ACC112 (cell line): ENCODE data around the gene TBC1D12.

Source experiments
- H2AFZ ChIP-seq: fragments of 200-600 bp; sonication (generic); one replicate; pipeline ENCODE4 v1.6.0; 2017; ENCODE audit warnings: antibody characterized with exemption, low read length; ENCODE audit not compliant: unreplicated experiment
- H3K27ac ChIP-seq: fragments of 200-600 bp; sonication (generic); 2 replicates; pipeline ENCODE4 v1.5.1; 2014; ENCODE audit warnings: low read depth, mild to moderate bottlenecking, antibody characterized with exemption, low read length, moderate library complexity
- H3K27me3 ChIP-seq: fragments of 200-600 bp; sonication (generic); 2 replicates; pipeline ENCODE4 v1.6.1; 2014; ENCODE audit warnings: mild to moderate bottlenecking, antibody characterized with exemption, low read length, moderate library complexity, mixed read lengths; ENCODE audit not compliant: insufficient read depth
- H3K36me3 ChIP-seq: fragments of 200-600 bp; sonication (generic); 2 replicates; pipeline ENCODE4 v1.6.1; 2016; ENCODE audit warnings: mild to moderate bottlenecking, antibody characterized with exemption, low read length, moderate library complexity, mixed read lengths; ENCODE audit not compliant: insufficient read depth
- H3K4me1 ChIP-seq: fragments of 200-600 bp; sonication (generic); one replicate; pipeline ENCODE4 v1.6.1; 2016; ENCODE audit warnings: low read length, mixed read lengths; ENCODE audit not compliant: insufficient read depth, unreplicated experiment, control insufficient read depth
- H3K4me3 ChIP-seq: fragments of 200-600 bp; sonication (generic); 2 replicates; pipeline ENCODE4 v1.5.1; 2014; ENCODE audit warnings: mild to moderate bottlenecking, low read depth, low read length
- H3K79me2 ChIP-seq: fragments of 200-600 bp; sonication (generic); one replicate; pipeline ENCODE4 v1.6.0; 2016; ENCODE audit warnings: low read length; ENCODE audit not compliant: control insufficient read depth, unreplicated experiment, insufficient read depth

The TBC1D12 gene

DNA sequence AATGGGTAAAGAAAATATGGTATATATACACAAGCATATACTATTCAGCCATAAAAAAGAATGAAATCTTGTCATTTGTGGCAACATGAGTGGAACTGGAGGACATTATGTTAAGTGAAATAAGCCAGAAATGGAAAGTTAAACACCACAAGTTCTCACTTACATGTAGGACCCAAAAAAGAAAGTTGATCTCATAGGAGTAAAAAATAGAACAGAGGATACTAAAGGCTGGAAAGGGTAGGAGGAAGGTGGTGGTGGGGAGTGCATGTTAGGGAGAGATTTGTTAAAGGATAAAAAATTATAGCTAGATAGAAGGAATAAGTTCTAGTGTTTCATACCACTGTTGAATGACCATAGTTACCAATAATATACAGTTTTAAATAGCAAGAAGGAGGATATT lies 48.4 kb downstream of the TBC1D12 start:
- H3K27ac ChIP-seq = no peak overlapping the region
- no peak overlapping the region for H3K4me3 ChIP-seq
- H3K27me3 ChIP-seq = no peaks in the 10 kb centered on the region
- H3K4me1 ChIP-seq = no peaks in the 10 kb centered on the region
- no peak overlapping the region for H2AFZ ChIP-seq
- H3K36me3 ChIP-seq = peaks cover 19% of the 10 kb centered on the region
- H3K79me2 ChIP-seq = no peaks in the 10 kb centered on the region

- Histone ChIP-seq H3K27me3 (no peaks in the 10 kb centered on the region), H3K27ac (no peak overlapping the region), H3K79me2 (no peaks in the 10 kb centered on the region), H2AFZ (no peak overlapping the region), H3K4me1 (no peaks in the 10 kb centered on the region), H3K4me3 (no peak overlapping the region), H3K36me3 (peaks cover 19% of the 10 kb centered on the region)
Observed at GRCh38 chr10:94451883-94452519, 49.7 kb downstream of the TBC1D12 start.

DNA sequence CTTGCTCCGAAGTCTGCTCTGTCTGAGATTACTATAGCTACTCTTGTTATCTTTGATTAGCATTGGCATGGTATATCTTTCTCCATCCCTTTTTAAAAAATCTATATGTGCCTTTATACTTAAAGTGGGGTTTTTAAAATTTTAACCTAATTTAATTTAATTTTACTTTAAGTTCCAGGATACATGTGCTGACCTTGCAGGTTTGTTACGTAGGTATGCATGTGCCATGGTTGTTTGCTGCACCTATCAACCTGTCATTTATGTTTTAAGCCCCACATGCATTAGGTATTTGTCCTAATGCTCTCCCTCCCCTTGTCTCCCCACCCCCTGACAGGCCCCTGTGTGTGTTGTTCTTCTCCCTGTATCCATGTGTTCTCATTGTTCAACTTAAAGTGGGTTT lies 54.6 kb downstream of the TBC1D12 start:
- no peaks in the 10 kb centered on the region for H3K27me3 ChIP-seq
- peaks cover 16% of the 10 kb centered on the region; the same call in 1 of the 2 replicates for H3K36me3 ChIP-seq
- H3K27ac ChIP-seq = no peak overlapping the region
- H3K4me1 ChIP-seq = no peaks in the 10 kb centered on the region
- H3K4me3 ChIP-seq = no peak overlapping the region
- H2AFZ ChIP-seq = no peak overlapping the region
- H3K79me2 ChIP-seq = no peaks in the 10 kb centered on the region

GRCh38 chr10:94459385-94459784 lies 57.0 kb downstream of the TBC1D12 start:
- H3K4me1 ChIP-seq = no peaks in the 10 kb centered on the region
- H3K27ac ChIP-seq = no peak overlapping the region
- no peaks in the 10 kb centered on the region for H3K27me3 ChIP-seq
- no peaks in the 10 kb centered on the region for H3K79me2 ChIP-seq
- no peak overlapping the region for H2AFZ ChIP-seq
- H3K4me3 ChIP-seq = no peak overlapping the region
- H3K36me3 ChIP-seq = peaks cover 11% of the 10 kb centered on the region

DNA sequence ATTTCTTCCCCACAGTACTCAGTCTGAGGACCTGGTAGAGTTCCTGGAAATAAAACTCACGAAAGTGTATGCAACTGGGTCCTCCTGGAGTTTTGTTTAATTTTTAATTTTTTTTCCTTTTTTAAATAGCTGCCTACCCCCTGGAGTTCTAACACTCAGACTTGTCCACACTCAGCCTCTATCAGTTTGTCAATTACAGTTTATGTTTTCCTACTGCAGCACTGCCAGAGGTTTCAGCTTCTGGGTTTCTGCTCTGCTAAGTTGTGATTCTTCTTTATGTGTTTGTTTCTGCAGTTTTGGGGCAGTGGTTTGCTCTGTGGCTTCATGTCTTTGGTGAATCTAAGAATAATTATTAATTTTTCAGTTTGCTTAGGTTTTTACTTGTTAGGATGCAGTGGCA lies 59.2 kb downstream of the TBC1D12 start:
- Histone ChIP-seq H3K4me1 (no peaks in the 10 kb centered on the region), H2AFZ (no peak overlapping the region), H3K36me3 (peaks cover 3% of the 10 kb centered on the region), H3K79me2 (no peaks in the 10 kb centered on the region), H3K27me3 (no peaks in the 10 kb centered on the region), H3K4me3 (no peak overlapping the region), H3K27ac (no peak overlapping the region)

DNA sequence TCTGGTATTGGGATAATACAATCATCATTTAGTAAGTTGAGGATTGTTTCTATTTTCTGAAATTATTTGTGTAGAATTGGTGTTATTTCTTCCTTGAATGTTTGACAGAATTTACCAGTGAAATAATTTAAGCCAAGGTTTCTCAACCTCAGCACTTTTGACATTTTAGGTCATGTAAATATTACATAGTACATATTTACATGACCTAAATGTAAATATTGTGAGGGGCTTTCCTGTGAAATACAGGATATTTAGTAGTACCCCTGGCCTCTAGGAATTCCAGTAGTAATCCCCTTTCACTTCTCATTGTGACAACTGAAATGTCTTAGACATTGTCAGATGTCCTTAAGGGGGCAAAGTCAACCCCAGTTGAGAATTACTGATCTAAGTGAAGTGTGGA lies 59.8 kb downstream of the TBC1D12 start:
- H3K27me3 ChIP-seq = no peaks in the 10 kb centered on the region
- peaks cover 3% of the 10 kb centered on the region for H3K36me3 ChIP-seq
- no peak overlapping the region for H3K27ac ChIP-seq
- H3K4me1 ChIP-seq = no peaks in the 10 kb centered on the region
- H2AFZ ChIP-seq = no peak overlapping the region
- H3K79me2 ChIP-seq = no peaks in the 10 kb centered on the region
- no peak overlapping the region for H3K4me3 ChIP-seq

- no peak overlapping the region for H2AFZ ChIP-seq
- H3K79me2 ChIP-seq = peaks cover 3% of the 10 kb centered on the region
- no peak overlapping the region for H3K4me3 ChIP-seq
- H3K4me1 ChIP-seq = peaks cover 5% of the 10 kb centered on the region
- H3K27me3 ChIP-seq = no peaks in the 10 kb centered on the region
- no peak overlapping the region for H3K27ac ChIP-seq
- no peaks in the 10 kb centered on the region; the same call in none of the 2 replicates for H3K36me3 ChIP-seq
Observed at GRCh38 chr10:94465684-94466083, 63.3 kb downstream of the TBC1D12 start.

DNA sequence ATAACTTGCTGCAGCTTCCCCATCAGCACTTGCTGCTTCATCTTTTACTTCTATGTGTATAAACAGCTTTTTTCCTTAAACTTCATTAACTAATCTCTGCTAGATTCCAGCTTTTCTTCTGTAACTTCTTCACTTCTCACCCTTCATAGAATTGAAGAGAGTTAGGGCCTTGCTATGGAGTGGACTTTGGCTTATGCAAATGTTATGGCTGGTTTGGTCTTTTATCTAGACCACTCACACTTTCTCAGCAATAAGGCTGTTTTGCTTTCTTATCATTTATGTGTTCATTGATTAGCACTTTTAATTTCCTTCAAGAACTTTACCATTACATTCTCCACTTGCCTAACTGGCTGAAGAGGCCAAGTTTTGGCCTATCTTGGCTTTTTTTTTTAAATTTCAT lies 79.1 kb downstream of the TBC1D12 start:
- Histone ChIP-seq H3K4me3 (no peak overlapping the region), H3K36me3 (peaks cover 9% of the 10 kb centered on the region; the same call in 1 of the 2 replicates), H3K79me2 (no peaks in the 10 kb centered on the region), H3K27me3 (no peaks in the 10 kb centered on the region), H3K4me1 (no peaks in the 10 kb centered on the region), H3K27ac (no peak overlapping the region), H2AFZ (no peak overlapping the region)

DNA sequence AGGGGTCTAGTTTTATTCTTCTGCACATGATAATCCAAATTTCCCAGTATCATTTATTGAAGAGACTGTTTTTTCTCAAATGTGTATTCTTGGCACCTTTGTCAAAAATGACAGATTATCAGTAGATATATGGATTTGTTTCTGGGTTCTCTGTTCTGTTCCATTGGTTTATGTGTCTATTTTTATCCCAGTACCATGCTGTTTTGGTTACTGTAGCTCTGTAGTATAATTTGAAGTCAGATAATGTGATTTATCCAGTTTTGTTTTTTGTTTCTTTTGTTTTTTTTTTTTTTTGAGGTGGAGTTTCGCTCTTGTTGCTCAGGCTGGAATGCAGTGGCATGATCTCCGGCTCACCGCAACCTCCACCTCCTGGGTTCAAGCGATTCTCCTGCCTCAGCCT lies 81.6 kb downstream of the TBC1D12 start:
- Histone ChIP-seq H3K79me2 (peaks cover 3% of the 10 kb centered on the region), H3K36me3 (peaks cover 9% of the 10 kb centered on the region; the same call in 1 of the 2 replicates), H3K4me3 (no peak overlapping the region), H3K27ac (no peak overlapping the region), H3K27me3 (no peaks in the 10 kb centered on the region), H3K4me1 (no peaks in the 10 kb centered on the region), H2AFZ (no peak overlapping the region)

GRCh38 chr10:94485094-94485493 lies 82.8 kb downstream of the TBC1D12 start:
- peaks cover 9% of the 10 kb centered on the region; the same call in 1 of the 2 replicates for H3K36me3 ChIP-seq
- H3K4me3 ChIP-seq = no peak overlapping the region
- no peaks in the 10 kb centered on the region for H3K27me3 ChIP-seq
- H3K79me2 ChIP-seq = peaks cover 3% of the 10 kb centered on the region
- H3K4me1 ChIP-seq = no peaks in the 10 kb centered on the region
- H3K27ac ChIP-seq = no peak overlapping the region
- H2AFZ ChIP-seq = no peak overlapping the region

DNA sequence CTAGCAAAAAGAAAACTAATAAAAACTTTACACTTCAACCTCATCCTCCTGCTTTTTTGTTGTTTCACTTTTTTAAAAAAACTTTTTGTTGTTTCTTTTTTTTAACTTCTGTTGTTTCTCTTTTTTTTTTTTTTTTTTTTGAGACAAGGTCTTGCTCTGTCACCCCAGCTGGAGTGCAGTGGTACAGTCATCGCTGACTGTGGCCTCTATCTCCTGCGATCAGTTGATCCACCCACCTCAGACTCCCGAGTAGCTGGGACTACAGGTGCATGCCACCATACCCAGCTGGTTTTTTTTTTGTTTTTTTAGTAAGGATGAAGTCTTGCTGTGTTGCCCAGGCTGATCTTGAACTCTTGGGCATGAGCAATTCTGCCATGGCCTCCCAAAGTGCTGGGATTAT lies 85.2 kb downstream of the TBC1D12 start:
- Histone ChIP-seq H3K4me3 (no peak overlapping the region), H3K27ac (no peak overlapping the region), H3K79me2 (peaks cover 3% of the 10 kb centered on the region), H3K4me1 (no peaks in the 10 kb centered on the region), H3K36me3 (peaks cover 9% of the 10 kb centered on the region; the same call in 1 of the 2 replicates), H3K27me3 (no peaks in the 10 kb centered on the region), H2AFZ (no peak overlapping the region)
